ENCODE data around the gene OR8S1. TPM values are rescaled to one million over a fixed set of nuclear protein-coding genes. Genes with fewer than 3 reads are reported as not detected.

OR8S1 gene
- polyA plus RNA-seq (2011; rRNA removed) (not detected in 2 replicates), polyA minus RNA-seq (2011; rRNA and poly(A)+ RNA removed) (not detected in 2 replicates)

- POLR2A ChIA-PET, result no interaction called here
- CTCF ChIA-PET, result no interaction called here
- Histone ChIP-seq H3K36me3 (ENCODE audit: control insufficient read depth, insufficient read depth, low read length) (no peaks in the 10 kb centered on the region), H3K27me3 (ENCODE audit: control insufficient read depth, insufficient read depth, low read length) (peaks cover 5% of the 10 kb centered on the region), H3K4me3 (ENCODE audit: low read depth, low read length) (no peak within 1 kb of the TSS)
- TF ChIP-seq CTCF (IDR thresholded peaks at IDR 0.05; ENCODE audit: insufficient read depth, low read depth, low read length), result no peak
- DNase-seq (ENCODE audit: low read depth), result no peak
Observed at GRCh38 chr12:48525332-48525731, at the start of gene OR8S1. OR8S1 (plus strand) TSS chr12:48525632; CDS start chr12:48525632, 0 bp downstream.

GRCh38 chr12:48482198-48482597 lies 43.2 kb upstream of the OR8S1 start, which contains the start of gene C12orf54:
C12orf54 (plus strand) TSS chr12:48482498; CDS start chr12:48483297, 799 bp downstream.
- ChIA-PET CTCF (no interaction called here), POLR2A (no interaction called here)
- TF ChIP-seq CTCF (IDR thresholded peaks at IDR 0.05; ENCODE audit: insufficient read depth, low read depth, low read length), result no peak
- H3K4me3 ChIP-seq (ENCODE audit: low read depth, low read length), result no peak within 1 kb of the TSS
- no peaks in the 10 kb centered on the region for H3K36me3 ChIP-seq (ENCODE audit: control insufficient read depth, insufficient read depth, low read length)
- H3K27me3 ChIP-seq (ENCODE audit: control insufficient read depth, insufficient read depth, low read length), result no peaks in the 10 kb centered on the region
- DNase-seq (ENCODE audit: low read depth), result no peak

- POLR2A ChIA-PET, result no interaction called here
Observed at GRCh38 chr12:48482930-48483329, 42.5 kb upstream of the OR8S1 start.

GRCh38 chr12:48486261-48486660 lies 39.2 kb upstream of the OR8S1 start:
- ChIA-PET CTCF (no interaction called here), POLR2A (no interaction called here)
- DNase-seq (ENCODE audit: low read depth), result no peak
- H3K4me3 ChIP-seq (ENCODE audit: low read depth, low read length), result no peak overlapping the region
- no peak for TF ChIP-seq CTCF (IDR thresholded peaks at IDR 0.05; ENCODE audit: insufficient read depth, low read depth, low read length)
- no peaks in the 10 kb centered on the region for H3K27me3 ChIP-seq (ENCODE audit: control insufficient read depth, insufficient read depth, low read length)
- no peaks in the 10 kb centered on the region for H3K36me3 ChIP-seq (ENCODE audit: control insufficient read depth, insufficient read depth, low read length)

More at GRCh38 chr12:48482930-48483329, 42.5 kb upstream of the OR8S1 start:
- Histone ChIP-seq H3K36me3 (ENCODE audit: control insufficient read depth, insufficient read depth, low read length) (no peaks in the 10 kb centered on the region), H3K27me3 (ENCODE audit: control insufficient read depth, insufficient read depth, low read length) (no peaks in the 10 kb centered on the region), H3K4me3 (ENCODE audit: low read depth, low read length) (no peak overlapping the region)
- no peak for TF ChIP-seq CTCF (IDR thresholded peaks at IDR 0.05; ENCODE audit: insufficient read depth, low read depth, low read length)
- CTCF ChIA-PET, result no interaction called here
- no peak for DNase-seq (ENCODE audit: low read depth)

- DNase-seq (ENCODE audit: low read depth), result no peak
- ChIA-PET CTCF (interaction anchor here (0.7 kb wide), 1 partner anchor 11 kb away, joined by 3 read pairs; no protein-coding TSS in a partner anchor), POLR2A (no interaction called here)
- H3K4me3 ChIP-seq (ENCODE audit: low read depth, low read length), result no peak overlapping the region
- TF ChIP-seq CTCF (IDR thresholded peaks at IDR 0.05; ENCODE audit: insufficient read depth, low read depth, low read length), result no peak
- H3K27me3 ChIP-seq (ENCODE audit: control insufficient read depth, insufficient read depth, low read length), result no peaks in the 10 kb centered on the region
- no peaks in the 10 kb centered on the region for H3K36me3 ChIP-seq (ENCODE audit: control insufficient read depth, insufficient read depth, low read length)
Observed at GRCh38 chr12:48486679-48487078, 38.8 kb upstream of the OR8S1 start.
